ENCODE results near the gene SREBF2. TPM values are rescaled to one million over a fixed set of nuclear protein-coding genes. Genes with fewer than 3 reads are reported as not detected.

SREBF2 gene
- total RNA-seq, 2 donors from 2014 or later: 58.7 to 84.0 TPM

DNA sequence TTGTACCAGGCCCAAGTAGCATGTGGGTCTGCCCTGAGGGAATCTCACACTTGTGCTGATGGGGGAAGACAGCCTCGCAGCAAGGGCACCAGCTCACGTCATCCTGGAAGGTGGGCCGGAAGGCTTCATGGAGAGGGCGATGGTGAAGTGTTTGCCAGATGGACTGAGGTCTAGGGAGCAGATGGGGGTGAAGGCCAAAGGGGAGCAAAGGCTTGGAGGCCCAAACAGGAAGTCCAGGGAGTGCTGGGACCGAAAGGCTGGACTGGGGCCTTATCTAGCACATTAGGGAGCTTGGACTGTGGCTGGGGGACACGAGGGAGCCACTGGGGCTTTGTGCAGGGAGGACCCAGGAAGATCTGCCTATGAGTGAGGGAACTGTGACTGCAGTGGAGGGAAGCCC is 94.9 kb downstream of the SREBF2 start:
- intact Hi-C loops (cut with DNase I): loop anchor here in 1 of 2 donors (10.0 kb wide), 1 partner anchor 223 kb away; no protein-coding TSS in a partner anchor
- ATAC-seq: no peak
- no peak for DNase-seq

DNA sequence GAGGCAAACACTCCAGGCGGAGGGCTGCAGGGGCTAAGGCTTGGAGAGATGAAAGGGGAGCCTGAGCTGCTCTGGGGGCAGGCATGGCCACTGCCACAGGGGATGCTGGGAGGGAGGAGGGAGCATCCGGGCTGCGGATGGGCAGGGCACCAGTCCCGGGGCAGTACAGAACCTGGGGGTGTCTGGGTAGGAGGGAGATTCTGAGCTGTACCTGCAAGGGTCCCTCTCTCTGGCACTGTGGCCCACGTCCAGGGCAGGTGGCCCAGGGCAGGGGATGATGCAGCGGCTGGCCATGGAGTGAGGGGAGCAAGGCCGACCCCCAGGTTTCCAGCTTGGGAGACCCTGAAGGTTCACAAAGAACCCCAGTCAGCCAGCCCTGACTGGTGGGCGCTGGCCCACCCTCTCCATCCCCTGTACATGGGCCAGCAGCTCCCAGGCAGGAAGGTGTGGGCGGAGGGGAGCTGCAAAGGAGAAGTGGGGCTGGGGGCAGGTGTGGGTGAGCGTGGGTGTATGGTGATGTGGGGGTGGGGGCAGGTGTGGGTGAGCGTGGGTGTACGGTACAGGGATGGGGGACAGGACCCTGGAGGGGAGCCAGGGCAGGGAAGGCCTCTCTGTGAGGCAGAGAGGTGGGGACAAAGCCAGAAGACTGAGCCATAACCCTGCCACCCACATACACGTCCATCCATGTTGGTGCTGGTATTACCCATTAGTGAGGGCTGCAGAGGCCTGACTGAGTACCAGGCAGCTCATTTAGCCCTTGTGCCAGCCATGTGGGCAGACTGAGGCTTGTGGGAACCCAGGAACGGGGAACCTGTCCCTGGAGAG is 95.9 kb downstream of the SREBF2 start:
- ATAC-seq: no peak

GRCh38 chr22:41929418-41929810 is 96.5 kb downstream of the SREBF2 start:
- ATAC-seq (no peak), DNase-seq (no peak)
- intact Hi-C loops (cut with DNase I): loop anchor here in 1 of 2 donors (10.0 kb wide), 1 partner anchor 225 kb away; no protein-coding TSS in a partner anchor

More for the DNA sequence above, 95.9 kb downstream of the SREBF2 start:
- intact Hi-C loops (cut with DNase I): loop anchor here in 1 of 2 donors (10.0 kb wide), 1 partner anchor 224 kb away; no protein-coding TSS in a partner anchor
- no peak for DNase-seq

DNA sequence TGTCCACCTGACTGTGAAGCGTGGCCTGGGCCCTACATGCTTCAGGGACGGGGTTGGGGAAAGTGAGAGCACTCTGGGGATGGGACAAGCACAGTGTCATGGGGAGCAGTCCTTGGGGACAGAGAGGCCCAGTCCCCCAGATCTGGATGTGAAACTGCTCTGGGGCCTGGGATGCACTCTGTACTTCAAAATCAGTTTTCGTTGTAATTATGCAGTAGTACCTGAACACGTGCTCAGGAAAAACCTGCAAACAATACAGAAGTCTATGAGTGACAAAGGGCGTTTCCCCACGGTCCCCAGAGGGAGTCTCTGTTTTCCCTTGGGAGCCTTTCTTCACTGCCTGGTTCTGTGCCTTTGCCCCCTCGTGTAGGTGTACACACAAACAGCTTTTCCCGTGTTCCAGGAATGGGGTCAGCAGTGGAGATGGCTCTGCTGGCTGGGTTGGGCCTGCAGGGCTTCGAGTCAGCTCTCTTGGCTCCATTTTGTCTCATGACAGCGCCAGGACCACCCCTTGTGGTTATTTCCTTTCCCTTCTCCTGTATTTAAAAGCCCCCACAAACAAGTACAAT is 98.9 kb downstream of the SREBF2 start:
- DNase-seq: no peak
- no peak for ATAC-seq
- intact Hi-C loops (cut with DNase I): no loop called here

DNA sequence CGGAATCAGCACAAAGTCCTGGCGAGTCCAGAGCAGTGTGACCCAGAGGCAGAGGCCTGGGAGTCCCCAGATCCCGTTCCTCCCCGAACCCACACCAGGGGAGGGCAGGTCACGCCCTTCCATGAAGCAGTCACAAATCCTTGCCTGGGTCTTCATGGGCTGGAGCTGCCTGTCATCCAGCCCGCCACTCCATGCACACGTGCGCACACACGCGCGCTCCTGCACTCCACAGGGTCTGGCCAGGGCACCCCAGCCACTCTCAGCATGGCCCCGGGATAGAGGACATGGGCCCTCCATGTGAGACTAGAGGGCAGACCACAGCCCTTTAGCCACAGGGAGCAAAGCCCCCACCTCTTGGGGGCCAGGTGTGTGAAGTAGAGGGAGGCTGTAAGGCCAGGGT is 99.4 kb downstream of the SREBF2 start:
- no peak for DNase-seq
- ATAC-seq: no peak
- intact Hi-C loops (cut with DNase I): no loop called here

- DNase-seq: no peak
- no peak for ATAC-seq
- intact Hi-C loops (cut with DNase I): no loop called here
Measured at GRCh38 chr22:41933411-41934177, 100.7 kb downstream of the SREBF2 start.

DNA sequence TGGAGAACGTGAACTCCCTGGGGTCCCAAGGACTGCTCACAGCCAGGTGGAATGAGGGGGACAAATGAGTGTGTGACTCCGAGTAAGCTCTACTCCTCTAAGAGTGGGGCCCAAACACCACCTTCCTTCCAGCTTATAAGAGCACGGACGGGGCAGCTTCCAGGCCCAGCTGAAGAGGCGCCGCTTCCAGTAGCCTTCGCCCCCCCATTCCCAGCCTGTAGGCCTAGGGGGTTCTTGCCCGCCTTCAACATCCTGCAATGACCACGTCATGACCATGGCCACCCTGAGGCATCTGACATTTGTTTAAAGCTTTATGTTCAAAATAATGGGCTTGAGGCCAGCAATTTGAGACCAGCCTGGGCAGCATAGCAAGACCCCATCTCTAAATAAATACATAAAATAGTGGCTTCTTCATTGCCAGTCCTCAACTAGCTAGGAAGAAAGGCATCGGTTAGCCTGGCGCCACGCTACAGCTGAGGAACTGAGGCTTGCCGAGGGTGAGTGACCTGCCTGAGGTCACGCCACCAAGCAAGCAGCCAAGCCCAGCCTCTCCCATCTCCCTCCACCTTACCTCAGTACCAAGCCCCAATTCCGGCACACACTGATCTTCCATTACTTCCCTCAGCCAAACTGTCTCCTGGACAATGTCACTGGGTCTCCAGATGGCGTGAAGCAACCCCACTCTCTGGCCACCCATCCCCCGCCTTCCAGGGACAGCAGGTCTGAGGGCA is 101.5 kb downstream of the SREBF2 start:
- DNase-seq: no peak
- intact Hi-C loops (cut with DNase I): no loop called here
- ATAC-seq: no peak

DNA sequence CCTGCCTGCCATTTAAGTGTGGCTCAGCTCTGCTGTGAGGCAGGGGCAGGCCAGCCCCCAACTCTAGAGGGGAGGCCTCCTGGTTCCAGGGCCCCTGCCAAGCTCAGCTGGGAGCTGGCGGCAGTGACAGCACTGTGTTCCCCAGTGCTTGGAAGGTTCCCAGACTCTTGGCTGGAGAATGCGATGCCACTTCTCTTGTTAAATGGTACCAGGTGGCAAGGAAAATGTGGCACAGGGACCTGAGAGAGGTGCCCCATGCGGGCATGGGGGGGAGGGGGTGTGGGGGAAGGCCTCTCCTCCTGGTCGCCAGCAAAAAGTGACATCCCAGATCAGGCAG is 102.1 kb downstream of the SREBF2 start:
- DNase-seq (no peak), ATAC-seq (peak; percentile 48 to 53)
- intact Hi-C loops (cut with DNase I): no loop called here

GRCh38 chr22:41935509-41935908 is 102.6 kb downstream of the SREBF2 start:
- ATAC-seq (no peak), DNase-seq (no peak)
- intact Hi-C loops (cut with DNase I): no loop called here

DNA sequence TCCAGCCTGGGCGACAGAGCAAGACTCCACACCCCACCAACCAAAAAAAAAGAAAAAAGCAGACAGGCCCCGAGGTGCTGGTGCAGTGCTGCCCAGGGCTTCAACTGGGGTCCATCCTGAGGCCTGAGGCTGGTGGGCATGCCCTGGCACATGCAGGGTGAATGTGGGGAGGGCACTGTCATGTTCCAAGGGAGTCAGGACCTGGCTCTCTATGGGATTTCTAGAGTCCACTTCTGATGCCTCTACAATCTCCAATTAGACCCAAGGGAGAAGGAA is 103.9 kb downstream of the SREBF2 start:
- ATAC-seq: no peak
- DNase-seq: no peak
- intact Hi-C loops (cut with DNase I): no loop called here

- DNase-seq: no peak
- intact Hi-C loops (cut with DNase I): loop anchor here (2.0 to 5.0 kb wide), 4 partner anchors 118 to 243 kb away; partner anchors contain the start of gene MEI1 (in 1 of the 2)
- peak in 1 of 2 donors; percentile 9 for ATAC-seq
Measured at GRCh38 chr22:41939981-41940831, 107.3 kb downstream of the SREBF2 start.

GRCh38 chr22:41940832-41941765 is 108.2 kb downstream of the SREBF2 start:
- ATAC-seq: peak; percentile 85 to 90
- intact Hi-C loops (cut with DNase I): loop anchor here (1.0 to 5.0 kb wide), 6 partner anchors 119 to 244 kb away; partner anchors contain the start of gene MEI1 (in 1 of the 2)
- DNase-seq: peak; percentile 86

DNA sequence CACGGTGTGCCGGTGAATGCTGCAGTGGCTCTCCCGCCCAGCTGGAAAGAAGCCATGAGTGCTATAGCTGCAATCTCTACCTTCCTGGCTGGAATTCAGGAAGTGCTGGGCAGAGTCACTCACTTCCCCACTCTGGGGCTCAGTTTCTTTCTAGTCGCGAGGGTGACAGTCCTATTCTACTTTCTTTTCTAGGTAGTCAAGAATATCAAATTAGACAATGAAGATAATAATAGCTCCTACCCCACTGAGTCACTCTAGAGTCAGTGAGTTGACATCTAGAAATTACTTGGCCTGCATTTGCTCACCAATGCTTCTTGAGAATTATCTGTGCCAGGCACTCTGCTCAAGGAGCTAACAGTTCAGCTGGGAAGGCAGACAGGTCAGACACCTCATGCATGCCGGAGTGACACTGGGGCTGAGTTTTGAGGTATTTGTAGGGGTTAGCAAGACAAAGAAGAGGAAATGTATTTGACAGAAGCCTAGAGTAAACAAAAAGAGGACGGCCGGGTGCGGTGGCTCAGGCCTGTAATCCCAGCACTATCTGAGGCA is 110.8 kb downstream of the SREBF2 start:
- no peak for ATAC-seq
- intact Hi-C loops (cut with DNase I): loop anchor here in 1 of 2 donors (5.0 kb wide), 3 partner anchors 121 to 246 kb away; partner anchors contain the start of gene MEI1
- no peak for DNase-seq

- intact Hi-C loops (cut with DNase I): no loop called here
- peak; percentile 98 for ATAC-seq
- peak; percentile 92 for DNase-seq
Measured at GRCh38 chr22:41946629-41947423, 113.9 kb downstream of the SREBF2 start, which contains the start of gene CENPM. Gene CENPM, minus strand, starts transcription at chr22:41947152. Its CDS starts 76 bp downstream, at chr22:41947076.

DNA sequence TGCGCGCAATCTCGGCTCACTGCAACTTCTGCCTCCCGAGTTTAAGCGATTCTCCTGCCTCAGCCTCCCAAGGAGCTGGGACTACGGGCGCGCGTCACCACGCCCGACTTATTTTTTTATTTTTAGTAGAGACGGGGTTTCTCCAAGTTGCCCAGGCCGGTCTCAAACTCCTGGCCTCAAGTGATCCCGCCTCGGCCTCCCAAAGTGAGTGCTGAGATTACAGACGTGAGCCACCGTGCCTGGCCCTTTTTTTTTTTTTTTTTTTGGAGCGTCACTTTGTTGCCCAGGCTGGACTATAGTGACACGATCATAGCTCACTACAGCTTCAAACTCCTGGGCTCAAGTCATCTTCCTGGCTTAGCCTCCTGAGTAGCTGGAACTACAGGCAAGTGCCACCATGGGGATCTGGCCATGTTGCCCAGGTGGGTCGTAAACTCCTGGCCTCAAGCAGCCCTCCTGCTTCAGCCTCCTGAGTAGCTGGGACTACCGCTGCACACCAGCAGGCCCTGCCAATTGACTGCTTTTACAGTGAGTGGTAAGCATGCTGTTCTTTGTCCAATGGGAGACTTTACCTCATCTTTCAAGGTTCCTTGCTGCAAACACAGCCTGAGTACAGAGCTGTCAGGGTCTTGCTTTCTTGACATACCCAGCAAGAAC is 114.6 kb downstream of the SREBF2 start:
- DNase-seq (no peak), ATAC-seq (no peak)

DNA sequence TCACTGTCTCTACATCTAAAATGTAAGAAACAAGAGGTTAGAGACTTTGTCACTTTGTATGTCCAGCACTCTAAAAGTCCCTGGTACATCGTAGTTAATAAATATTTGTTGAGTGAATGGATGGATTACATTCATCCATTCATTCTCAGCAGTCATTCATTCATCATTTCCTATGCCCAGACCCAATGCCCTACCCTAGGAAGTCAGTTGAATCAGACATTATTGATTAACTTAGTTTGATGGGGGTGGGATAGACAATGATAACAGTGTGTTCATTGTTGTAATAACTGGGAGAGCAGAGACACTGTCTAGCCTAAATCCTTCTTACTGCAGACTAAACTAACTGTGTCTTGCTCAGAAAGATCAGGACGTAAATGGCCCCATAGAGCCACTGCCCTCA is 115.2 kb downstream of the SREBF2 start:
- ATAC-seq (no peak), DNase-seq (no peak)
- intact Hi-C loops (cut with DNase I): no loop called here

More for the DNA sequence above, 114.6 kb downstream of the SREBF2 start:
- intact Hi-C loops (cut with DNase I): no loop called here
